ENCODE data around the gene TMEM94. TPM values are rescaled to one million over a fixed set of nuclear protein-coding genes. Genes with fewer than 3 reads are reported as not detected.
A peak's percentile ranks its signal among the peaks of the same experiment; 100 is the strongest.

Gene TMEM94
- total and polyA plus RNA-seq, 8 donors = 29.9 to 64.9 (median 39.3) TPM

DNA sequence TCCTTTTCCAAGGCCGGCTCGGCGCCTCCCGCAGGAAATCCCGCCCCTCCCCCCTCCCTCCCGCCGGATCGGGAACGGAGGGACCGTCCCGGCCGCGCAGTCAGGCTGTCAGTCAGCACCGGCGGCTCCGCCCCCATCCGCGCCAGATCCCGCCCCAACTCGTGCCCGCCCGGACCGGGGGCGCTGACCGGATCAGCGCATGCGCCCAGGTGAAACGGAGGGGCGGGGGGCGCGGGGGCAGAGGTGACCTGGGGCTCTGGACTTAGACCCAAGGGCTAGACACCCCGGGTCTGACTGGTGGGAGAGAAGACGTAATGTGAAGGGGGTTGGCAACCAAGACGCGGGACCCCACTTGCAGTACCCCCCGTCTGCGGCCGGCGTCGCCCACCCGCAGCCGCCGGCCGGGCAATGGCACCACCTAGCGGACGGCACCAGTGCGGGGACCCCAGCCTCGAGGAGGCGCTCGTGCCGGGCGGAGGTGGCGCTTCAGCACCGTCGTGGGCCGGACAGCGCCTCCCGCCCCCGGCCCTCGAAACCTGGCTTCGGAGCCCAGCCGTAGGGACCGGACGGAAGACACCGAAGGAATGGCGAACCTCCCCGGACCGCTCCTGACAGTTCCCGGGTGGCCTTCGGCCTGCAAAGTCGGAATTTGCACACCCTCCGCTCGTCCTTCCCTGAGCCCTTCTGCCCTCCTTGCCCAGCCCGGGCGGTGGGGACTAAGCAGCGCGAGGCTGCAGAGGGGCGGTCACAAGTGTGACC lies 59.2 kb downstream of the TMEM94 start, which contains the start of gene CASKIN2:
Gene CASKIN2, minus strand, starts transcription at position 42 of the 759 bp plus-strand sequence. CDS start 1,733 bp downstream, outside the sequence.
- Histone ChIP-seq H3K27ac (peak within 1 kb of the TSS; percentile 57 to 75 (median 66)), H3K9me3 (no peaks in the 10 kb centered on the region), H3K4me1 (peaks cover 11 to 34% (median 19%) of the 10 kb centered on the region in 3 donors), H3K27me3 (no peaks in the 10 kb centered on the region), H3K4me3 (peak within 1 kb of the TSS; percentile 67 to 98 (median 90)), H3K36me3 (no peaks in the 10 kb centered on the region)
- peak; percentile 85 to 90 (median 86) for ATAC-seq
- WGBS, 2 donors = 0 to 1% methylated on average over 59 to 78 of the region's 78 CpGs
- DNase-seq = peak; percentile 96 to 99 (median 98)
- intact Hi-C loops (cut with DNase I) = no loop called here
- FAIRE-seq = no peak
- peak; percentile 86 to 95 (median 90) for TF ChIP-seq CTCF (IDR thresholded peaks at IDR 0.05)

- 1% methylated on average over 40 to 45 of the region's 45 CpGs for WGBS, 2 donors
- peak; percentile 95 to 98 (median 96) for DNase-seq
- peak within 1 kb of the TSS; percentile 67 to 98 (median 90) for H3K4me3 ChIP-seq
- no peaks in the 10 kb centered on the region for H3K27me3 ChIP-seq
- ATAC-seq = peak; percentile 82 to 89 (median 85)
- intact Hi-C loops (cut with DNase I) = no loop called here
- H3K9me3 ChIP-seq = no peaks in the 10 kb centered on the region
- H3K27ac ChIP-seq = peak within 1 kb of the TSS; percentile 57 to 75 (median 66)
- peaks cover 11 to 32% (median 19%) of the 10 kb centered on the region in 3 donors for H3K4me1 ChIP-seq
- TF ChIP-seq CTCF (IDR thresholded peaks at IDR 0.05) = no peak
- FAIRE-seq = no peak
- no peaks in the 10 kb centered on the region for H3K36me3 ChIP-seq
Measured at GRCh38 chr17:75516255-75516618, 59.8 kb downstream of the TMEM94 start, which contains the start of gene TSEN54. Gene TSEN54, plus strand, starts transcription at chr17:75516528. Its CDS starts 33 bp downstream, at chr17:75516561.

GRCh38 chr17:75516619-75517296 lies 60.3 kb downstream of the TMEM94 start:
- intact Hi-C loops (cut with DNase I) = no loop called here
- 0 to 1% methylated on average over 40 to 65 of the region's 65 CpGs for WGBS, 2 donors
- H3K27ac ChIP-seq = peak overlapping the region; percentile 15 to 57 (median 52)
- H3K36me3 ChIP-seq = peaks cover 0 to 3% (median 0%) of the 10 kb centered on the region in 3 donors
- no peaks in the 10 kb centered on the region for H3K27me3 ChIP-seq
- peak overlapping the region; percentile 60 to 98 (median 90) for H3K4me3 ChIP-seq
- no peak for ATAC-seq
- H3K9me3 ChIP-seq = no peaks in the 10 kb centered on the region
- DNase-seq = peak in 5 of 6 donors; percentile 38 to 88 (median 72)
- no peak for FAIRE-seq
- peaks cover 11 to 27% (median 17%) of the 10 kb centered on the region in 3 donors for H3K4me1 ChIP-seq
- TF ChIP-seq CTCF (IDR thresholded peaks at IDR 0.05) = no peak

DNA sequence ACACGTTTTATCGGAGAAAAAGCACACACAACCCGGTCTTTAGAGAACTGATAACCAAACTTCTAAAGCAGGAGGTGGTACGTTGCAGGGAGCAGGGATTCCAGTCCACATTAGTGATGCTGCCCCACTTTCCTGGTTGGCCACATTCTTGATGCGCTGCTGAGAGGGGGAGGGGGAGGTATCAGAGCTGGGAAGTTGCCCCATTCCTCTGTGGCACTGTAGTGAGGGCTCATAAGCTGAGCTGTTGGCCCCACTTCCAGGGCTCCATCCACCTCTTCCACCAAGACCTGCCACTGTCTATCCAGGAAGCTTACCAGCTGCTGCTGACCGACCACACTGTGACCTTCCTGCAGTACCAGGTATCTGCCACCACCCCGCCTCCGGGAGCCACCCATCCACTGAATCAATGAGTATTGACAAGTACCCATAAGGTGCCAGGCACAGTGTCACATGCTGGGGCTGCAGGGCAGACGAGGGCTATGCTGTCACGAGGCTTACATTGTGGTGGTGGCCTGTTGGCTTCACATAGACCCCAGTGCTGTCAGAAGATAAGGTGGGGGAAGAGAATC lies 60.9 kb downstream of the TMEM94 start:
- FAIRE-seq (no peak), DNase-seq (peak in 2 of 6 donors; percentile 52 to 80), ATAC-seq (no peak)
- no peak for TF ChIP-seq CTCF (IDR thresholded peaks at IDR 0.05)
- H3K9me3 ChIP-seq = no peaks in the 10 kb centered on the region
- H3K4me1 ChIP-seq = peaks cover 11 to 21% (median 11%) of the 10 kb centered on the region in 3 donors
- H3K4me3 ChIP-seq = peak overlapping the region; percentile 60 to 98 (median 90)
- peak overlapping the region in 2 of 4 donors; percentile 15 to 55 for H3K27ac ChIP-seq
- 11 to 12% methylated on average over 10 of the region's 10 CpGs for WGBS, 2 donors
- intact Hi-C loops (cut with DNase I) = no loop called here
- peaks cover 0 to 7% (median 0%) of the 10 kb centered on the region in 3 donors for H3K36me3 ChIP-seq
- no peaks in the 10 kb centered on the region for H3K27me3 ChIP-seq
